Lung (tissue), 12 donors: Measurements from ENCODE around the gene CXCL14. TPM values are rescaled to one million over a fixed set of nuclear protein-coding genes. Genes with fewer than 3 reads are reported as not detected.

Experiments
- ATAC-seq: fragments of 200-7000 bp; cut with Tn5 transposase; one replicate; pipeline ENCODE4 v1.9.1; 2020; ENCODE audit warnings: moderate number of reproducible peaks; ENCODE audit not compliant: insufficient read depth, low FRiP score
- DNase-seq, 3 donors: peaks; one replicate each; pipeline ENCODE4 v3.0.0-alpha.2; 2013 to 2017
- H3K27ac ChIP-seq, 2 donors: one replicate each; pipeline ENCODE4 v1.5.1; 2013; ENCODE audit warnings: mild to moderate bottlenecking in 2 of 2, moderate library complexity in 2 of 2, control low read depth in 1 of 2, inconsistent platforms in 1 of 2, low read depth in 1 of 2, low read length in 1 of 2
- H3K27me3 ChIP-seq, 3 donors: one replicate each; pipeline ENCODE4 v1.5.1; 2013; ENCODE audit warnings: low read length in 2 of 3; ENCODE audit not compliant: control insufficient read depth in 3 of 3, insufficient read depth in 3 of 3
- H3K36me3 ChIP-seq, 4 donors: one replicate each; pipeline ENCODE4 v1.5.1; 2013; ENCODE audit warnings: low read length in 4 of 4, mild to moderate bottlenecking in 1 of 4, moderate library complexity in 1 of 4; ENCODE audit not compliant: control insufficient read depth in 4 of 4, insufficient read depth in 4 of 4
- H3K4me1 ChIP-seq, 5 donors: one replicate each; pipeline ENCODE4 v1.5.1; 2013; ENCODE audit warnings: low read length in 5 of 5, mild to moderate bottlenecking in 2 of 5, moderate library complexity in 1 of 5; ENCODE audit not compliant: control insufficient read depth in 5 of 5, insufficient read depth in 5 of 5
- H3K4me3 ChIP-seq: one replicate; pipeline ENCODE4 v1.5.1; 2013; ENCODE audit warnings: mild to moderate bottlenecking, control low read depth, moderate library complexity
- H3K9ac ChIP-seq, 2 donors: one replicate each; pipeline ENCODE4 v1.5.1; 2013; ENCODE audit warnings: low read length in 2 of 2, control low read depth in 1 of 2; ENCODE audit not compliant: insufficient read depth in 1 of 2
- H3K9me3 ChIP-seq, 4 donors: one replicate each; pipeline ENCODE4 v1.5.1; 2013; ENCODE audit warnings: low read length in 3 of 4, mild to moderate bottlenecking in 1 of 4, moderate library complexity in 1 of 4; ENCODE audit not compliant: control insufficient read depth in 4 of 4, insufficient read depth in 3 of 4
- CTCF ChIP-seq: IDR thresholded peaks from 2 replicates; pipeline ENCODE4 v1.5.1; 2012; ENCODE audit warnings: mild to moderate bottlenecking; ENCODE audit errors: control extremely low read depth, extremely low read depth
- WGBS, 2 donors: extraction: QIAGEN DNeasy Blood & Tissue Kit; methylation state at CpG; one replicate each; pipeline ENCODE4 v1.1.7; 2013; 5-methylcytosine and 5-hydroxymethylcytosine counted together
- polyA plus RNA-seq, 2 donors: library from polyadenylated mRNA; stranded (reverse); fragments of 200-250 nt; gene quantifications; one replicate each; pipeline ENCODE4 v1.2.1, GENCODE V29; 2013
- total RNA-seq, 2 donors: library from RNA; depleted of rRNA in 1 of 2; stranded (reverse); fragments of >200 nt in 1 of 2; gene quantifications; one replicate each; pipeline ENCODE4 v1.2.1, GENCODE V29; 2014 to 2021
- donor health status: control.
- donor health status: control.
- donor health status: Bipolar disorder and iron deficiency.
- donor health status: healthy.
- donor health status: DM: yes; HTN: yes; CAD: no.

CXCL14 gene
- total and polyA plus RNA-seq, 4 donors = 1.6 to 31.4 (median 2.4) TPM

DNA sequence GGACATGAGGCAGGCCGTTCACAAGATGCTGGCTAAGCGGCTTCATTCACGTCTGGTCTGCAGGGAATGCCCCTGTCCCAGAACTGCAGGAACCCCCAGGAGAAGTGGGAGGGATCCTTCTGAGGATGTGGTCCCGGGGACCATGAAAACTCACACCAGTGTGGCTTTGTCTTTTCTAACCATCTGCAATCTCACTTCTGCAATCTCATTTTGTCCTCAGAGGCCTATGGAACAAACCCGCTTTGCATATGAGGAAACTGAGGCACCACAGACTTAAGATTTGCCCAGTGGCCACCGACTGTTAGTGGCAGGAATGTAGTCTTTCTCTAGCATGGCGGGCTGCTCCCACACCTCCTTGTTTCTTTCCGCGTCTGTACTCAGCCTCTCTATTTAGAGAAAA lies 6.9 kb downstream of the CXCL14 start:
- no peak for TF ChIP-seq CTCF
- no peak for ATAC-seq
- H3K9ac ChIP-seq = no peak overlapping the region
- no peak for DNase-seq
- no peaks in the 10 kb centered on the region for H3K27me3 ChIP-seq
- H3K27ac ChIP-seq = no peak overlapping the region
- no peaks in the 10 kb centered on the region for H3K36me3 ChIP-seq
- H3K4me1 ChIP-seq = peaks cover 0 to 8% (median 0%) of the 10 kb centered on the region in 5 donors
- 78 to 80% methylated on average over 9 of the region's 9 CpGs for WGBS, 2 donors
- no peak overlapping the region for H3K4me3 ChIP-seq
- no peaks in the 10 kb centered on the region for H3K9me3 ChIP-seq

DNA sequence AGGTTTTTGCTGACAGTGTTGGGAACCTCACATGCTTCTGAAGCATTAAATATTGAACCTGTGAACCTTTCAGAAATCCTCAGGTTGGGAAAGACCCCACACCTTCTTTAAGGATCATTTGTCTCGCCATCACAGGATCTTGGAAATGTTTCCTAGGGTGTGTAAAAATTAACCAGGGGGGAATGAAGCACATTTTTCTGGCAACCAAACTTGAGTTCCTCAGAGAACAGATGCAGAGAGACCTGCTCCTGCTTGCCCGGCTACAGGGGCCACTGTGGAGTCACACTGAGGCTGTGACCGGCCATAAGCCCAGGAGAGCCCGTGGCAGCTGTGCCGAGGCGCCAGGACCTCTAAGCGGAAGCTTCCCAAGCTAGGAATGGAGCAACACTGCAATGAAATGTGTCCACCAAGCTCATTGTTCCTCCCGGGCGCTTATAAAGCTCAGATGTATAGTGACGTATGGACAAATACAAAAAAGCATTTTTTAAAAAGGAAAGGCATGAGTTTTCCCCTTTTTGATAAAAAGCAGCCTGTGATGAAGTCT lies 7.7 kb downstream of the CXCL14 start:
- DNase-seq = no peak
- WGBS, 2 donors = 76 to 82% methylated on average over 10 of the region's 10 CpGs
- Histone ChIP-seq H3K4me3 (no peak overlapping the region), H3K9ac (no peak overlapping the region), H3K27ac (no peak overlapping the region), H3K4me1 (peaks cover 0 to 5% (median 0%) of the 10 kb centered on the region in 5 donors), H3K9me3 (no peaks in the 10 kb centered on the region), H3K36me3 (no peaks in the 10 kb centered on the region), H3K27me3 (no peaks in the 10 kb centered on the region)
- TF ChIP-seq CTCF = no peak
- ATAC-seq = no peak

GRCh38 chr5:135570453-135570764 lies 8.4 kb downstream of the CXCL14 start:
- H3K4me3 ChIP-seq = no peak overlapping the region
- TF ChIP-seq CTCF = no peak
- no peaks in the 10 kb centered on the region for H3K36me3 ChIP-seq
- DNase-seq (no peak), ATAC-seq (no peak)
- H3K9ac ChIP-seq = no peak overlapping the region
- peaks cover 0 to 5% (median 0%) of the 10 kb centered on the region in 5 donors for H3K4me1 ChIP-seq
- H3K27me3 ChIP-seq = no peaks in the 10 kb centered on the region
- no peak overlapping the region for H3K27ac ChIP-seq
- H3K9me3 ChIP-seq = no peaks in the 10 kb centered on the region
- WGBS, 2 donors = 34 to 49% methylated on average over 3 of the region's 3 CpGs
